ENCODE measurements around the gene CELA1.
"Not testable (repeated sequence)": the region's sequence is repeated elsewhere in the genome, so short reads cannot be mapped to it uniquely, and the experiment has no call there.

CELA1 gene

DNA sequence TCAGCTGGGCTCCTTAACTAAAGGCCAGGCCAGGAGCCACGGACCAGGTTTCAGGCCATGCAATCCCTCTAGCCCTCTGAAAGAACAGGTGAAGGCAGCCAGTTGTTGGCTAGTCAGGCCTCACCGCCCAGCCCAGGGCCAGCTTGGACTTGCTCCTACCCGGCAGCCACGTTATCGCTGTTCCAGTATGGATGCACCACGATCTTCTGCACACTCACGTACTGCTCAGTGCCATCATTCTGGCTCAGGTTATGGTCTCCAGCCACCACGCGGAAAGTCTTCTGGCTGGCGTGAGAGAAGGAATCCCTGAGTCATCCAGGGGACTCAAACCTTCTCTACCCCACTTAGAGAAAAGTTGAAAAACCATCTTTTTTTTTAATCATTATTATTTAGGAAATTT, 4.1 kb downstream of the CELA1 start:
- Mint-ChIP-seq H3K9me3 (no peaks in the 10 kb centered on the region), H3K4me1 (ENCODE audit: low read depth) (peaks cover 12% of the 10 kb centered on the region), H3K36me3 (ENCODE audit: low read depth) (no peaks in the 10 kb centered on the region), H3K4me3 (no peak overlapping the region), H3K27ac (no peak overlapping the region), H3K27me3 (peaks cover 9% of the 10 kb centered on the region)
- intact Hi-C loops (cut with micrococcal nuclease): loop anchor here (5.0 kb wide), 1 partner anchor 35 kb away; no protein-coding TSS in a partner anchor

DNA sequence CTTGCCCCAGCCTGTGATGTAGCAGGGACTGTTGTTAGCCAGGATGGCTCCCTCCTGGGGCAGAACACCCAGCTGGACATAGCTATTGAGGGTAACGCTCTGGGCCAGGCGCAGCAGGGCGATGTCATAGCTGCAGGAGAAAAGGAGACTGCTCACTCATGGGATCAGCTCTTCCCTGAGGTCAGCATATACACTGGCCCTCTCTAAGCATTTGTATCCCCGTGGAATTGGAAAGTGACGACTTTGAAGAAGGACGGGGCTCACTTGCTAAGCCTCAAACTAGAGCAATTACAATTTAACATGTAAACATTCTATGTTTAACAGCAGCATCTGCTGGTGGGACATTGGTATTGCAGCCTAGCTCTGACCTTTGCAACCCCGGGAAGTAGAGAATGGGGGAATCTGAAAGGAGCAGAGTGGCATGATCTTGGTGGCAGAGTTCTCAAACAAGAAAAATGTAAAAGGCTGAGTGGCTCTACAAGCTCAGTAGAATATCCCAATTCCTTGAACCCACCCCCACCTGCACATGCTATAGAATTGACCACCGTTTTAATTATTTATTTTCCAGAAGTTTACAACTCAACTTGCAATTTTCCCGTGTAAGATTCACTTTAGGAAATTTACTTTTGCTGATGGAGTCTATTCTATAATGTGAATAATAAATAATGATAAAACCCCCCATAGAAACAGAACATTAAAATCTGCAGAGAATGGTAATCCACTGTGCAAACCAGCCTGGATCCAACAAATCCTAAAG, 5.0 kb downstream of the CELA1 start:
- no peaks in the 10 kb centered on the region for H3K36me3 Mint-ChIP-seq (ENCODE audit: low read depth)
- peak overlapping the region; percentile 72 for H3K27ac Mint-ChIP-seq
- no peaks in the 10 kb centered on the region for H3K9me3 Mint-ChIP-seq
- peak overlapping the region; percentile 59 for H3K4me3 Mint-ChIP-seq
- peaks cover 18% of the 10 kb centered on the region for H3K4me1 Mint-ChIP-seq (ENCODE audit: low read depth)
- intact Hi-C loops (cut with micrococcal nuclease): loop anchor here (2.0 to 5.0 kb wide), 3 partner anchors 17 to 79 kb away; partner anchors contain the start of gene BIN2
- peaks cover 8% of the 10 kb centered on the region for H3K27me3 Mint-ChIP-seq

DNA sequence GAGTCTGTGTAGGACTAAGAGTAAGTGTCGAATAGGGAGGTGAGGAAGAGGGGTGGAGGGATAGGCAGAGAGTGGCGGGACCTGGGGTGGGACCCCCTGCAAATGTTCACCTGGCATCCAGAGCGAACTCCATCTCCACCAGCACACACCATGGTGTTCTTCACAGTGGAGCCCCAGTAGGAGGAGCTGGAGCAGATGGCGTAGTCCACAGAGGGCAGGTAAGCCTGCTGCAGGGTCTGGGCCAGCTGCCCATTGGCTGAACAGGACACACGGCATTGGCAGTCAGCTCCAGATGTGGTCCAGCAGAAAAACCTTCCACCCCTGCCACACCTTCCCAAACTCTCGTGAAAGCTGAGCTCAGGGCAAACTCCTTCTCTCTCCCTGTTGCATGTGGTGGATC, 6.7 kb downstream of the CELA1 start:
- H3K27ac Mint-ChIP-seq: no peak overlapping the region
- intact Hi-C loops (cut with micrococcal nuclease): loop anchor here (2.0 to 5.0 kb wide), 3 partner anchors 15 to 77 kb away; partner anchors contain the start of gene BIN2
- no peaks in the 10 kb centered on the region for H3K9me3 Mint-ChIP-seq
- peaks cover 12% of the 10 kb centered on the region for H3K27me3 Mint-ChIP-seq
- no peak overlapping the region for H3K4me3 Mint-ChIP-seq
- peaks cover 29% of the 10 kb centered on the region for H3K4me1 Mint-ChIP-seq (ENCODE audit: low read depth)
- no peaks in the 10 kb centered on the region for H3K36me3 Mint-ChIP-seq (ENCODE audit: low read depth)

GRCh38 chr12:51337336-51337735, 9.1 kb downstream of the CELA1 start:
- H3K27ac Mint-ChIP-seq; H3K9me3 Mint-ChIP-seq; intact Hi-C loops (cut with micrococcal nuclease); H3K36me3 Mint-ChIP-seq (ENCODE audit: low read depth); H3K4me3 Mint-ChIP-seq: not testable (repeated sequence)
- Mint-ChIP-seq H3K4me1 (ENCODE audit: low read depth) (peaks cover 32% of the 10 kb centered on the region), H3K27me3 (peaks cover 16% of the 10 kb centered on the region)

GRCh38 chr12:51335931-51336330, 10.5 kb downstream of the CELA1 start:
- Mint-ChIP-seq H3K4me1 (ENCODE audit: low read depth) (peaks cover 27% of the 10 kb centered on the region), H3K36me3 (ENCODE audit: low read depth) (no peaks in the 10 kb centered on the region), H3K27ac (peak overlapping the region; percentile 36), H3K4me3 (no peak overlapping the region), H3K9me3 (no peaks in the 10 kb centered on the region), H3K27me3 (peaks cover 16% of the 10 kb centered on the region)
- intact Hi-C loops (cut with micrococcal nuclease): no loop called here

GRCh38 chr12:51334764-51335163, 11.7 kb downstream of the CELA1 start:
- no peaks in the 10 kb centered on the region for H3K9me3 Mint-ChIP-seq
- H3K4me3 Mint-ChIP-seq: no peak overlapping the region
- no peaks in the 10 kb centered on the region for H3K36me3 Mint-ChIP-seq (ENCODE audit: low read depth)
- H3K4me1 Mint-ChIP-seq (ENCODE audit: low read depth): peaks cover 32% of the 10 kb centered on the region
- H3K27me3 Mint-ChIP-seq: peaks cover 15% of the 10 kb centered on the region
- intact Hi-C loops (cut with micrococcal nuclease): no loop called here
- peak overlapping the region; percentile 36 for H3K27ac Mint-ChIP-seq

DNA sequence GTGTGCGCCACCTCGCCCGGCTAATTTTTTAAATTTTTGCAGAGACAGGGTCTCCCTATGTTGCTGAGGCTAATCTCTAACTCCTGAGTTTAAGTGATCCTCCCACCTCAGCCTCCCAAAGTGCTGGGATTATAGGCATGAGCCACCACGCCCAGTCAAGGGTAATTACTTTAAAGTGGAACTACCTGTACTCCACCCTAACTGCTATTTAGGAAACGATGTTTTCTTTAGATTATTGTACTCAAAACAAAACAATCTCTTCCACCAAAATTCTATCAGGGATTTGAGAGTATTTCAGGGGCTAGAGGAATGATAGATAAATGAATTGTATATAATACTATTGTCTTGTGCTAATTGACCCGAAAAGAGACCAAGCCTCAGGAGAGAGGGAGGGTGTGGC, 12.9 kb downstream of the CELA1 start:
- H3K36me3 Mint-ChIP-seq (ENCODE audit: low read depth): no peaks in the 10 kb centered on the region
- intact Hi-C loops (cut with micrococcal nuclease): no loop called here
- no peaks in the 10 kb centered on the region for H3K9me3 Mint-ChIP-seq
- H3K27ac Mint-ChIP-seq: no peak overlapping the region
- H3K27me3 Mint-ChIP-seq: peaks cover 13% of the 10 kb centered on the region
- peaks cover 44% of the 10 kb centered on the region for H3K4me1 Mint-ChIP-seq (ENCODE audit: low read depth)
- no peak overlapping the region for H3K4me3 Mint-ChIP-seq

DNA sequence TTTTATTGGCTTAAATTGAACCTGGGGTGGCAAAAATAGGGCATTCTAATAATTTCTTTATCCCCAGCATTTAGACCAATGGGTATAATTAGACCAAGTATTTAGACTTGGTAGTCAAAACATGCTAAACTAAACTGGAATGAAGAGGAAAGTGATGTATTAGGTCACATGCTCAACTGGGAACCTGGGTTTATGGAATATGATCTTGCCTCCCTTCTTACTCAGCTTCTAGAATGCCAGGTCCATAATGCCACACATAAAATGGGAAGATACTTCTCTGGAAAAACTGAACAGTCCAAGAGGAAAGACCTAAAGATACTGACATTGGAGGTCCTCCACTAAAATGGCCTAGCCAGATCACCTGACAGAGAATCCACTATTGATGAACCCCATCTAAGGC, 16.3 kb downstream of the CELA1 start:
- Mint-ChIP-seq H3K9me3 (no peaks in the 10 kb centered on the region), H3K27me3 (peaks cover 6% of the 10 kb centered on the region), H3K27ac (peak overlapping the region; percentile 75), H3K4me3 (no peak overlapping the region), H3K4me1 (ENCODE audit: low read depth) (peaks cover 49% of the 10 kb centered on the region), H3K36me3 (ENCODE audit: low read depth) (no peaks in the 10 kb centered on the region)
- intact Hi-C loops (cut with micrococcal nuclease): no loop called here

DNA sequence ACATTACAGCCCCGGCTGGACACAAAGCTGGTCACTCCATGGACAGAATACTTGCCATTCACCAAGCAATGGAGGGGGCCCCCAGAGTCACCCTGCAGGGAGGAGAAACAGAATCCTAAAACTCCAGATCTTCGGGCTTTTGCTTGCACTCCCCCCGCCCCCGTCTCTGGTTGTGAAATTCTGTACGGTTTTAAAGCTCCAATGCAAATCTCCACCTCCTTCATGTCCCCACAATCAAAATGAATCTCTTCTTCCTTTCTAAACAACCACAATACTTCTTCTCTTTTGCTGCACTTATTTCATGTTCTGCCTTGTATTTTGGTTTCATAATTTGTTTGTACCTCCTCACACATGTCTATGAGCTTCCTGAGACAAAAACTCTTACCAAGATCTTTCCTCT, 16.7 kb downstream of the CELA1 start:
- no peak overlapping the region for H3K4me3 Mint-ChIP-seq
- no peaks in the 10 kb centered on the region for H3K36me3 Mint-ChIP-seq (ENCODE audit: low read depth)
- peak overlapping the region; percentile 75 for H3K27ac Mint-ChIP-seq
- H3K27me3 Mint-ChIP-seq: peaks cover 4% of the 10 kb centered on the region
- H3K4me1 Mint-ChIP-seq (ENCODE audit: low read depth): peaks cover 49% of the 10 kb centered on the region
- intact Hi-C loops (cut with micrococcal nuclease): loop anchor here (5.0 kb wide), 1 partner anchor 37 kb away; no protein-coding TSS in a partner anchor
- no peaks in the 10 kb centered on the region for H3K9me3 Mint-ChIP-seq

DNA sequence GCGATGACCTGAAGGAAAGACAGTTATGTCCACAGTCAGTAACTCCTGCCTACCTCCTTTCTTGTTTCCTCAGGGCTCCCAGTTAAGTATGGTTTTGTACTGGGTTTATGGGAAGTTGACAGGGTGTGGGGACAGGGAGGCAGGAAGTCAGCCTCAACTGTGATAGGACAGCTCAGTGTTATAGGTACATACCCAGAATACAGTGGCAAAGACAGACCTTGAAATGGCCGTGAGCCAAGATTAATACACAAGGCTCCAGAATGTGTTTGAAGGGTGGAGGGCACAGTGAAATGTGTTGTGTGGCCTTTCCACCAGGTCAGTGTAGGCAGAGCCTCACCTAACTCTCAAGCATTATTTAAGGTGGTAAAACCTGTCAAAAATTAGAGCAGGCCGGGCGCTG, 17.9 kb downstream of the CELA1 start:
- intact Hi-C loops (cut with micrococcal nuclease): loop anchor here (5.0 kb wide), 1 partner anchor 36 kb away; no protein-coding TSS in a partner anchor
- Mint-ChIP-seq H3K4me1 (ENCODE audit: low read depth) (peaks cover 57% of the 10 kb centered on the region), H3K27ac (peak overlapping the region; percentile 75)

DNA sequence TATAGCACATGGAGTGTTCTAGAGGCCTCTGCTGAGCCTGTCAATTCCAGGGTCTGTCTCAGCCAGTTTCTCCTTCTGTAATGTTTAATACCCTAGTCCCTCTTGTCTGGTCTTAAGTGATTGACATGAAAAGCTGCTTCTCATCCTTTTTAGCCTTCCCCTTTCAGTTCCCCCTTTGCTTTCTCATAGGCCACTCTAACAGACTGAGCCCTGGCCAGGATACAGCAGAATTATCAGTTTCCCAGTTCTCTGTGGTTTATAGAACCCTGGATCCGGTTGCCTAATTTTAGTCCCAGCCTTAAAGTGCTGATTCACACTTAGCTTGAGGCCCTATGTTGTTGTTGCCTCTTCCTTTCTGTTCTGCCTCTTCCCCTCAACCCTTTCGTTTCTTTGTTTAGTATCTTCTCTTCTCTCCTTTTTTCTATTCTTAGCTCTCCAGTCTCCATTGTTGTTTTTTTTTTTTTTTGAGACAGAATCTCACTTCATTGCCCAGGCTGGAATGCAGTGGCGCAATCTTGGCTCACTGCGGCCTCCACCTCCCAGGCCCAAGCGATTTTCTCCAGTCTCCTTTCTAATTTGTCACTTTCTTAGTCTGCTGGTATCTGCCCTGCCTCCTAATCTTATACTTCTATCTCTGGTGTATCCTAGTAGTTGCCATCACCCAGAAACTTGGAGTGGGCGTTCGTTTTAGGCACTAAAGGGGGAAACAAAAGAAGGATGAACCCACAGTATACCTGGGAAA, 19.6 kb downstream of the CELA1 start:
- Mint-ChIP-seq H3K4me3 (peak overlapping the region; percentile 57), H3K4me1 (ENCODE audit: low read depth) (peaks cover 74% of the 10 kb centered on the region), H3K36me3 (ENCODE audit: low read depth) (peaks cover 21% of the 10 kb centered on the region), H3K27ac (peak overlapping the region; percentile 93), H3K9me3 (no peaks in the 10 kb centered on the region), H3K27me3 (no peaks in the 10 kb centered on the region)
- intact Hi-C loops (cut with micrococcal nuclease): loop anchor here (5.0 kb wide), 1 partner anchor 35 kb away; no protein-coding TSS in a partner anchor

More for the DNA sequence above, 17.9 kb downstream of the CELA1 start:
- H3K27me3 Mint-ChIP-seq: no peaks in the 10 kb centered on the region
- no peak overlapping the region for H3K4me3 Mint-ChIP-seq
- no peaks in the 10 kb centered on the region for H3K9me3 Mint-ChIP-seq
- peaks cover 4% of the 10 kb centered on the region for H3K36me3 Mint-ChIP-seq (ENCODE audit: low read depth)

- no peak overlapping the region for H3K4me3 Mint-ChIP-seq
- H3K4me1 Mint-ChIP-seq (ENCODE audit: low read depth): peaks cover 89% of the 10 kb centered on the region
- no peaks in the 10 kb centered on the region for H3K9me3 Mint-ChIP-seq
- intact Hi-C loops (cut with micrococcal nuclease): loop anchor here (2.0 to 5.0 kb wide), 2 partner anchors 16 to 33 kb away; no protein-coding TSS in a partner anchor
- H3K36me3 Mint-ChIP-seq (ENCODE audit: low read depth): peaks cover 34% of the 10 kb centered on the region
- peak overlapping the region; percentile 93 for H3K27ac Mint-ChIP-seq
- H3K27me3 Mint-ChIP-seq: no peaks in the 10 kb centered on the region
Observed at GRCh38 chr12:51324953-51325352, 21.5 kb downstream of the CELA1 start.

DNA sequence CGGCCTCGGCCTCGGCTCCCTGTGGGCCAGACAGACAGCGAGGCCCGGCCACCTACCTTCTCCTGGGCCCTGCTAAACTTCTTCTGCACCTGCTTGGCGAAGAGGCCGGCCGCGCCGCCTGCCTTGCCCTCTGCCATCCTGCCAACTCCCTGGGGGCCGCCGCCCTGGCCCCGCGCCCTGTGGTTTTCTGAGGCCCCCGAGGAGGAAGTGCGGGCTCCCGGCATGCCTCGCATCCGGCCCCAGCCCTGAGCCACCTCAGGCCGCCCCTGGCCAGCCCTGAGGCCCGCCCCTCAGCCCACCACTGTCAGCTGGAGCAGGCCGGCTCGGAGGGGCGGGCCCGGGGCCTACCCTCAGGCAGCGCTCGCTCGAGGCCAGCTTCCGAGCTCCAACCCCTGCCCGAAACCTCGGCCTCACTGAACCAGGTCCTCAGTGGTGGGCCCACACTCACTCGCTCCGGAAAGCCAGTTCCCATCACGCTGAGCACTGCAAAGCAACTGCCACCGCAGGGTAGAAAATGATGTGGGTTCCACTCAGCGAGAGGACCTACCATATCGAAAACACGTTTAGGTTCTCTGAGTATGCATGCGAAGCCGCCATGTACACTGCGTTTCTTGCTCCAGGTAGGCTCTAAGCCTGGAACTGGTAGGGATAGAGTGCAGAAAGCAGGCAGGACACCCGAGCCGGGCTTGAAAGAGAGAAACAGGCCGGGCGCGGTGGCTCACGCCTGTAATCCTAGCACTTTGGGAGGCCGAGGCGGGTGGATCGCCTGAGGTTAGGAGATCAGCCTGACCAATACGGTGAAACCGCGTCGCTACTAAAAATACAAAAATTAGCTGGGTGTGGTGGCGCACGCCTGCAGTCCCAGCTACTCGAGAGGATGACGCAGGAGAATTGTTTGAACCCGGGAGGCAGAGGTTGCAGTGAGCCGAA, 22.2 kb downstream of the CELA1 start, which contains the start of gene BIN2:
Gene BIN2, minus strand, starts transcription at position 209 of the 930 bp plus-strand sequence. Its CDS starts 72 bp downstream, at position 137.
- H3K4me1 Mint-ChIP-seq (ENCODE audit: low read depth): peaks cover 89% of the 10 kb centered on the region
- peak within 1 kb of the TSS; percentile 83 for H3K4me3 Mint-ChIP-seq
- H3K36me3 Mint-ChIP-seq (ENCODE audit: low read depth): peaks cover 36% of the 10 kb centered on the region
- H3K27me3 Mint-ChIP-seq: no peaks in the 10 kb centered on the region
- H3K27ac Mint-ChIP-seq: peak within 1 kb of the TSS; percentile 93
- H3K9me3 Mint-ChIP-seq: no peaks in the 10 kb centered on the region
- intact Hi-C loops (cut with micrococcal nuclease): loop anchor here (2.0 kb wide), 1 partner anchor 17 kb away; no protein-coding TSS in a partner anchor

Measured in dendritic cell treated with granulocyte-macrophage colony-stimulating factor and Interleukin-4, amounts not matched to agents 40 ng/mL and 50 ng/mL, for 4 days (primary cell).